Epithelial cell of esophagus (primary cell): Measurements from ENCODE around the gene TRAPPC3.
"Not testable (repeated sequence)": the region's sequence is repeated elsewhere in the genome, so short reads cannot be mapped to it uniquely, and the experiment has no call there.

Experiments used
- DNase-seq: peaks from one replicate; pipeline ENCODE4 v3.0.0; 2010; ENCODE audit warnings: low read depth
- H3K4me3 ChIP-seq: 2 replicates; pipeline ENCODE4 v1.5.1; 2011; ENCODE audit warnings: mild to moderate bottlenecking, low read length, control low read depth
- TF ChIP-seq, protein P1 (sequence below): IDR thresholded peaks from 2 replicates; pipeline ENCODE4 v1.5.1; 2011; ENCODE audit warnings: low read depth, mild to moderate bottlenecking, low read length, control low read depth, inconsistent platforms; ENCODE audit not compliant: insufficient read depth; ENCODE audit errors: missing control alignments

Gene TRAPPC3

DNA sequence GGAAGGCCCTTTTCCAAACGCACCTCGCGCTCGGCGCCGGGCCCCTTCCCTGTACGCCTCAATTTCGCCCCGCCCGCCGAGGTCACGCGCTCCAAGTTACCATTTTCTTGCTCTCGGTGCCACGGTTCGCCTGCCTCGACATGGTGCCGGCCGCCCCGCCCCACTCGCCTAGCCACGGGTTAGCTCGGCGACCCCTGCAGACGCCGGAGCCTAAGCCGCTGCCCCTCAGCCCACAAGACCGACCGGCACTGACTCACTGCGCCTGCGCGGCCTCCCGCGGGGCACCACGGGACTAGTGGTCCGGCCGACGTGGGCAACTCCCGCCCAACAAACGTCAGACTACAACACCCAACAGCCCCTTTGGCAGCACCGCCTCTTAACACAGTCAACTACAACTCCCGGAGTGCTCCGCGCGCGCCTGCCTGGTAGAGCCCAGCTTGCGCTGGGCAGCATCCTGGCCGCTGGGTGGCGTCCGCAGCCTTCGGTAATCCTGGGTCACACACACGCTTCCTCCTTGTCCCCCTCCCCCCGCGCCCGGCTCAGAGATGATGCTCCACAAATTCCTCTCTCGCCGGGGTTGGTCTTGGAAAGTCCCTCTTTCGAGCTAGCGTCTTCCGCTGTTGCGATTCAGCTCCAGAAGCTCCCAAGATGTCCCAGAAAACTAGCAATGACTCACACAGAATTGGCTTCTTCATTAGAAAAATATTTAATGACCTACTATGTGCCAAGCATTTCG lies at the start of gene TRAPPC3:
Gene TRAPPC3 (minus strand): TSS at position 250 of the 736 bp plus-strand sequence. CDS start 108 bp downstream, at position 142.
- peak; percentile 100 for DNase-seq
- TF ChIP-seq, protein P1, sequence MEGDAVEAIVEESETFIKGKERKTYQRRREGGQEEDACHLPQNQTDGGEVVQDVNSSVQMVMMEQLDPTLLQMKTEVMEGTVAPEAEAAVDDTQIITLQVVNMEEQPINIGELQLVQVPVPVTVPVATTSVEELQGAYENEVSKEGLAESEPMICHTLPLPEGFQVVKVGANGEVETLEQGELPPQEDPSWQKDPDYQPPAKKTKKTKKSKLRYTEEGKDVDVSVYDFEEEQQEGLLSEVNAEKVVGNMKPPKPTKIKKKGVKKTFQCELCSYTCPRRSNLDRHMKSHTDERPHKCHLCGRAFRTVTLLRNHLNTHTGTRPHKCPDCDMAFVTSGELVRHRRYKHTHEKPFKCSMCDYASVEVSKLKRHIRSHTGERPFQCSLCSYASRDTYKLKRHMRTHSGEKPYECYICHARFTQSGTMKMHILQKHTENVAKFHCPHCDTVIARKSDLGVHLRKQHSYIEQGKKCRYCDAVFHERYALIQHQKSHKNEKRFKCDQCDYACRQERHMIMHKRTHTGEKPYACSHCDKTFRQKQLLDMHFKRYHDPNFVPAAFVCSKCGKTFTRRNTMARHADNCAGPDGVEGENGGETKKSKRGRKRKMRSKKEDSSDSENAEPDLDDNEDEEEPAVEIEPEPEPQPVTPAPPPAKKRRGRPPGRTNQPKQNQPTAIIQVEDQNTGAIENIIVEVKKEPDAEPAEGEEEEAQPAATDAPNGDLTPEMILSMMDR: peak; percentile 91
- H3K4me3 ChIP-seq: peak within 1 kb of the TSS; percentile 74

DNA sequence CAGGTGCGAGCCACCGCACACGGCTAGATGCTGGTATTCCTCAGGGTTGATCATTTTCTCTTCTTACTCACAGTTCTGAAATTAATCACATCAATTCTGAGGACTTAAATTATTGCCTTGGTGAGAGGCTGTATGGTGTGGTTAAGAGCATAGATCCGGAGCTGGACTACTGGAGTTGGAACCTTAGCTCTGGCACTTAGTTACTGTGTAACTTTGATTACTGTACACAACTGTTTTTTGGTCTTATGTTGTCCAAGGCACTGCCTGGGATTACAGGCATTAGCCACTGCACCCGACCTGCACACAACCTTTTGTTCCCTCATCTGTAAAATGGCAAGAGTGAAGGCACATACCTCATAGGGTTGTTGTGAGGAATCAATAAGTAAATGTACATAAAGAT lies 49.4 kb upstream of the TRAPPC3 start:
- H3K4me3 ChIP-seq: no peak overlapping the region
- no peak for DNase-seq
- TF ChIP-seq, protein P1: no peak

DNA sequence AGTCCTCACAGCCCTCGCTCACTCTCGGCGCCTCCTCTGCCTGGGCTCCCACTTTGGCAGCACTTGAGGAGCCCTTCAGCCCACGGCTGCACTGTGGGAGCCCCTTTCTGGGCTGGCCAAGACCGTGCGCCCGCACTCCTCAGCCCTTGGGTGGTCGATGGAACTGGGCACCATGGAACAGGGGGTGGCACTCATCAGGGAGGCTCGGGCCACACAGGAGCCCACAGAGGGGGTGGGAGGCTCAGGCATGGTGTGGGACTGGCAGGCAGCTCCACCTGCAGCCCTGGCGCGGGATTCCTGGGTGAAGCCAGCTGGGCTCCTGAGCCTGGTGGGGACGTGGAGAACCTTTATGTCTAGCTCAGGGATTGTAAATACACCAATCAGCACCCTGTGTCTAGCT lies 47.5 kb upstream of the TRAPPC3 start:
- not testable (repeated sequence) for DNase-seq, H3K4me3 ChIP-seq

DNA sequence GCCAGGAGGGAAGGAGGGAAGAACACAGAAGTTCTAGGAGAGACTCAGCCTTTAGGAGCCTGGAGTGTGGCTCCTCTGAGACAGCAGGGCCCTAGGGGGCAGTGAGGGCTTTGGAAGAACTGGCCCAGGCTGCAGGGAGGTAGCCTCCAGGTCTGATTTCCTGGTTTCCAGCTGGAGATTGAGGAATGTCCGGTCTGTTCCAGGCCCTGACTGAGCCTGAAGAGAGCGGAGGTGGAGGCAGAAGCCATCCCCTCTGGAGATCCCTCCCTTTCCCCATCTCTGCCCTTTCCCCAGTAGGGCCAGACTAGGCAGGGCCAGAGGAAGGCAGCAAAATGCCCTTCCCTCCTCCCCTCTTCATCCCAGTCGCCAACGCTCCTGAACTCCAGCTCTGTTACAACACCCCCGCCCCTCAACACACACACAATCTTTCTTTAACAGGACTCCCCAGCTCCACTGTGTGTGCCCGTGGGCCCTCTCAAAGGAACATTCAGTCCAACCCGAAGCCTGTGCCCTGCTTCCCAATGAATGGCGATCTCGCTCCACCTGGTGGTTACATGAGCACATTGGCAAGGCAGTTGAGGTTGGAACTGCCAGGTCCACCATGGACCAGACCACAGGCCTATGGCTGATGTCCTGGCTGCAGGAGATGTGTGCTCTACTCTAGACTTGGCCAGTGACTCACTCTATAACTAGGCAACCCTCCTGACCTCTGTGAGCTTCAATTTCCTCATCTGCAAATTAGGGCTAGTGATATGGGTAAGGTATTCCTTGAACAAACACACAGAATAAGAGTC lies 38.7 kb upstream of the TRAPPC3 start:
- peak; percentile 91 for DNase-seq
- TF ChIP-seq, protein P1: peak; percentile 95

DNA sequence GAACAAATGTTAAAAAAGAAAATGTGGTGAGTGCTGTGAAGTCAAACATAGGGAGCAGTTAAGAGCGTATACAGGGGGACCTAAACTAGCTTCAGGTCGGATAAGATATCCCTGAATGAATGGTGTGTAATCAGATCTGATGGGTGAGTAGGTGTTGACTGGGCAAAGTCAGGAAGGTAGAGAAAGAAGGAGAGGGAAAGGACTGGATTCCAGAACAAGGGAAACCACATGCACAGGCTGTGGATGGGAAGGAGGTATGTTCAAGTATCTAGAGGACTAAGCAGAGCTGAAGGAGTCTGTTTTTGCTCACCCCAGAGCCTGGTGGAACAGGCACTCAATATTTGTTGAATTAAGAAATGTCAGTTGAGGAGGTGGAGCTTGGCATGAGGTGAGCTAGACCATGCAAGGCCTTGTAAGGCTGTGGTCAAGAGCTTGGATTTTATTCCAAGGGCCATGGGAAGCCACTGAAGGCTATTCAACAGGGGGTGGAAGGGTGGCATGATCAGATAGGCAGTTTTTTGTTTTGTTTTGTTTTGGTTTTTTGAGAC lies 34.1 kb upstream of the TRAPPC3 start:
- TF ChIP-seq, protein P1: no peak
- DNase-seq: no peak
- no peak overlapping the region for H3K4me3 ChIP-seq

More for the DNA sequence above, 38.7 kb upstream of the TRAPPC3 start:
- no peak overlapping the region for H3K4me3 ChIP-seq

DNA sequence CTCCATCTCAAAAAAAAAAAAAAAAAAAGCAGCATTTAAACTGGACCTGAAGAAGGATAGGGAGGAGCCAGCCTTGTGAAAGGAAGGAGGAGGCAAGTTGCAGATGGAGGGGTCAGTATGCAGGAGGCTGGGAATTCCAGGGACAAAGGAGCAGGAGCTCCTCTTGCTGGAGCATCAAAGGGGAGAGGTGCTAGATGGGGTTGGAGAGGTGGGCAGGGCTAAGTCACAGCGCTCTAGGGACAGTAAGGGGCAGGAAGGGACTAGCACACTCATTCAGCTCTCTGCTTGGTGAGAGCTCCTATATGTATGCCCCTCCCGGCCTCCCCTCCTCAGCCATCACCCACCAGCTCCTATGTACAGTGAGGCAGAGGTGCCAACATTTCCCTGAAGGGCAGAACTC lies 33.4 kb upstream of the TRAPPC3 start:
- DNase-seq: no peak
- H3K4me3 ChIP-seq: no peak overlapping the region

DNA sequence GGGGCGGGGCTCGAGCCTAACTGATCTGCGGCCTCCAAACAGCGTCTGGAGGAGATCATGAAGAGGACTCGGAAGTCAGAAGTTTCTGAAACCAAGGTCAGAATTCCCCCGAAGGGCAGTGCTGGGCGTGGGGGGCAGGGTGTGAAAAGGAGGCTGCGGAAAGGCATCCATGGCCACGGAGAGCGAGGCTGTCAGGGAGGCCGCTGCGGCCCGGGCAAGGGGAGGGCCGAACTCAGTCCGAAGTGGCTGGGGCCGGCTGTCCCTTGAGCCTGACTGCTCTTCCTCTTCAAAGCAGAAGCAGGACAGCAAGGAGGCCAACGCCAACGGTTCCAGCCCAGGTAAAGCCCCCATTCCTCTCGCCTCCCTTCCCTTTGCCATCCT lies 29.9 kb upstream of the TRAPPC3 start:
- H3K4me3 ChIP-seq: no peak overlapping the region
- no peak for DNase-seq
- TF ChIP-seq, protein P1: no peak

More for the DNA sequence above, 33.4 kb upstream of the TRAPPC3 start:
- TF ChIP-seq, protein P1: no peak
